Measurements from ENCODE around the gene EIF3L. TPM values are rescaled to one million over a fixed set of nuclear protein-coding genes. Genes with fewer than 3 reads are reported as not detected.
A peak's percentile ranks its signal among the peaks of the same experiment; 100 is the strongest.

EIF3L gene
- total RNA-seq, 1 experiment from 2014 or later: 402 TPM

- Mint-ChIP-seq H3K27me3 (ENCODE audit: unreplicated experiment) (no peaks in the 10 kb centered on the region), H3K36me3 (ENCODE audit: insufficient read depth, unreplicated experiment) (peaks cover 14% of the 10 kb centered on the region), H3K9me3 (ENCODE audit: low read depth, unreplicated experiment) (no peaks in the 10 kb centered on the region), H3K4me1 (ENCODE audit: low read depth, unreplicated experiment) (peaks cover 9% of the 10 kb centered on the region), H3K4me3 (ENCODE audit: low read depth, unreplicated experiment) (no peak overlapping the region), H3K27ac (ENCODE audit: unreplicated experiment) (peak overlapping the region; percentile 42)
- intact Hi-C loops (cut with micrococcal nuclease; ENCODE audit: unreplicated experiment): no loop called here
- DNase-seq: no peak
- no peak for TF ChIP-seq CTCF (IDR thresholded peaks at IDR 0.05; ENCODE audit: unreplicated experiment)
- CTCF ChIA-PET: no interaction called here
- no TSS peak for BruUV-seq (replicated peaks)
Observed at GRCh38 chr22:37820350-37820749, 28.9 kb upstream of the EIF3L start.

GRCh38 chr22:37822079-37822833 lies 27.0 kb upstream of the EIF3L start:
- no peaks in the 10 kb centered on the region for H3K27me3 Mint-ChIP-seq (ENCODE audit: unreplicated experiment)
- CTCF ChIA-PET: interaction anchor here (0.6 kb wide), 1 partner anchor 288 kb away, joined by 3 read pairs; no protein-coding TSS in a partner anchor
- DNase-seq: no peak
- peaks cover 9% of the 10 kb centered on the region for H3K4me1 Mint-ChIP-seq (ENCODE audit: low read depth, unreplicated experiment)
- no peak overlapping the region for H3K4me3 Mint-ChIP-seq (ENCODE audit: low read depth, unreplicated experiment)
- intact Hi-C loops (cut with micrococcal nuclease; ENCODE audit: unreplicated experiment): no loop called here
- BruUV-seq (replicated peaks): no TSS peak
- peak overlapping the region; percentile 45 for H3K27ac Mint-ChIP-seq (ENCODE audit: unreplicated experiment)
- H3K36me3 Mint-ChIP-seq (ENCODE audit: insufficient read depth, unreplicated experiment): peaks cover 14% of the 10 kb centered on the region
- no peak for TF ChIP-seq CTCF (IDR thresholded peaks at IDR 0.05; ENCODE audit: unreplicated experiment)
- H3K9me3 Mint-ChIP-seq (ENCODE audit: low read depth, unreplicated experiment): no peaks in the 10 kb centered on the region

- Mint-ChIP-seq H3K36me3 (ENCODE audit: insufficient read depth, unreplicated experiment) (peaks cover 4% of the 10 kb centered on the region), H3K4me1 (ENCODE audit: low read depth, unreplicated experiment) (peaks cover 9% of the 10 kb centered on the region), H3K27me3 (ENCODE audit: unreplicated experiment) (no peaks in the 10 kb centered on the region), H3K9me3 (ENCODE audit: low read depth, unreplicated experiment) (no peaks in the 10 kb centered on the region), H3K27ac (ENCODE audit: unreplicated experiment) (peak within 1 kb of the TSS; percentile 45), H3K4me3 (ENCODE audit: low read depth, unreplicated experiment) (no peak within 1 kb of the TSS)
- CTCF ChIA-PET: interaction anchor here (0.6 kb wide), 2 partner anchors 58 to 289 kb away, joined by 3 read pairs; no protein-coding TSS in a partner anchor
- intact Hi-C loops (cut with micrococcal nuclease; ENCODE audit: unreplicated experiment): no loop called here
- no peak for DNase-seq
- TF ChIP-seq CTCF (IDR thresholded peaks at IDR 0.05; ENCODE audit: unreplicated experiment): no peak
- no TSS peak for BruUV-seq (replicated peaks)
Observed at GRCh38 chr22:37823134-37823985, 25.9 kb upstream of the EIF3L start, which contains the start of gene GALR3. GALR3 (plus strand) TSS chr22:37823382; CDS start chr22:37823407, 25 bp downstream.

GRCh38 chr22:37824674-37825641 lies 24.3 kb upstream of the EIF3L start:
- no peak for DNase-seq
- no peak for TF ChIP-seq CTCF (IDR thresholded peaks at IDR 0.05; ENCODE audit: unreplicated experiment)
- CTCF ChIA-PET: no interaction called here
- Mint-ChIP-seq H3K27ac (ENCODE audit: unreplicated experiment) (no peak overlapping the region), H3K36me3 (ENCODE audit: insufficient read depth, unreplicated experiment) (peaks cover 5% of the 10 kb centered on the region), H3K27me3 (ENCODE audit: unreplicated experiment) (no peaks in the 10 kb centered on the region), H3K4me3 (ENCODE audit: low read depth, unreplicated experiment) (no peak overlapping the region), H3K4me1 (ENCODE audit: low read depth, unreplicated experiment) (peaks cover 9% of the 10 kb centered on the region), H3K9me3 (ENCODE audit: low read depth, unreplicated experiment) (no peaks in the 10 kb centered on the region)
- intact Hi-C loops (cut with micrococcal nuclease; ENCODE audit: unreplicated experiment): no loop called here
- no TSS peak for BruUV-seq (replicated peaks)

Measured in Calu3 (cell line).